Sigmoid colon (tissue), 4 donors: ENCODE data around the gene BRIP1.
"Not testable (repeated sequence)": the region's sequence is repeated elsewhere in the genome, so short reads cannot be mapped to it uniquely, and the experiment has no call there.

Source experiments
- POLR2AphosphoS5 ChIP-seq, 4 donors: sonication (generic); formaldehyde crosslinking; IDR thresholded peaks; one replicate each; pipeline ENCODE4 v1.6.1; 2017; ENCODE audit warnings: antibody characterized with exemption in 4 of 4
- TF ChIP-seq, protein P1 (sequence below), 4 experiments: fragments of 450-650 bp in 3 of 4; fragments of 200-600 bp in 1 of 4; IDR thresholded peaks; one replicate each; pipeline ENCODE4 v1.5.1; 2016 to 2019; ENCODE audit warnings: antibody characterized with exemption in 4 of 4, mild to moderate bottlenecking in 3 of 4, moderate library complexity in 2 of 4

DNA sequence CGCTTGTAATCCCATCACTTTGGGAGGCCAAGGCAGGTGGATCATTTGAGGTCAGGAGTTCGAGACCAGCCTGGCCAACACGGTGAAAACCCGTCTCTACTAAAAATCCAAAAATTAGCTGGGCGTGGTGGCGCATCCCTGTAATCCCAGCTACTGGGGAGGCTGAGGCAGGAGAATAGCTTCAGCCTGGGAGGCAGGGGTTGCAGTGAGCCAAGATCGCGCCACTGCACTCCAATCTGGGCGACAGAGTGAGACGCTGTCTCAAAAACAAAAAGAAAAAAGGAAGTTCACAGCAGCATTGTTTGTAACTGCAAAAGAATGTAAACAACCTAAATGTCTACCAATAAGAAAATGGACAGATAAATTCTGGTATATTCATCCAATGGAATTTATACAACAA lies 2.9 kb downstream of the BRIP1 start:
- TF ChIP-seq, protein P1, sequence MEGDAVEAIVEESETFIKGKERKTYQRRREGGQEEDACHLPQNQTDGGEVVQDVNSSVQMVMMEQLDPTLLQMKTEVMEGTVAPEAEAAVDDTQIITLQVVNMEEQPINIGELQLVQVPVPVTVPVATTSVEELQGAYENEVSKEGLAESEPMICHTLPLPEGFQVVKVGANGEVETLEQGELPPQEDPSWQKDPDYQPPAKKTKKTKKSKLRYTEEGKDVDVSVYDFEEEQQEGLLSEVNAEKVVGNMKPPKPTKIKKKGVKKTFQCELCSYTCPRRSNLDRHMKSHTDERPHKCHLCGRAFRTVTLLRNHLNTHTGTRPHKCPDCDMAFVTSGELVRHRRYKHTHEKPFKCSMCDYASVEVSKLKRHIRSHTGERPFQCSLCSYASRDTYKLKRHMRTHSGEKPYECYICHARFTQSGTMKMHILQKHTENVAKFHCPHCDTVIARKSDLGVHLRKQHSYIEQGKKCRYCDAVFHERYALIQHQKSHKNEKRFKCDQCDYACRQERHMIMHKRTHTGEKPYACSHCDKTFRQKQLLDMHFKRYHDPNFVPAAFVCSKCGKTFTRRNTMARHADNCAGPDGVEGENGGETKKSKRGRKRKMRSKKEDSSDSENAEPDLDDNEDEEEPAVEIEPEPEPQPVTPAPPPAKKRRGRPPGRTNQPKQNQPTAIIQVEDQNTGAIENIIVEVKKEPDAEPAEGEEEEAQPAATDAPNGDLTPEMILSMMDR (IDR thresholded peaks at IDR 0.05) = not testable (repeated sequence)
- not testable (repeated sequence) for TF ChIP-seq POLR2AphosphoS5 (IDR thresholded peaks at IDR 0.05)
